Activated T-helper 9 cell treated with anti-CD3 and anti-CD28 coated beads, Interleukin-2, amount 50 U/mL, for 16 hours (primary cell): ENCODE results near the gene PTPN4.

Experiments
- DNase-seq: peaks from one replicate; pipeline ENCODE4 v3.0.0-alpha.2; 2020; ENCODE audit warnings: low read depth

The PTPN4 gene

DNA sequence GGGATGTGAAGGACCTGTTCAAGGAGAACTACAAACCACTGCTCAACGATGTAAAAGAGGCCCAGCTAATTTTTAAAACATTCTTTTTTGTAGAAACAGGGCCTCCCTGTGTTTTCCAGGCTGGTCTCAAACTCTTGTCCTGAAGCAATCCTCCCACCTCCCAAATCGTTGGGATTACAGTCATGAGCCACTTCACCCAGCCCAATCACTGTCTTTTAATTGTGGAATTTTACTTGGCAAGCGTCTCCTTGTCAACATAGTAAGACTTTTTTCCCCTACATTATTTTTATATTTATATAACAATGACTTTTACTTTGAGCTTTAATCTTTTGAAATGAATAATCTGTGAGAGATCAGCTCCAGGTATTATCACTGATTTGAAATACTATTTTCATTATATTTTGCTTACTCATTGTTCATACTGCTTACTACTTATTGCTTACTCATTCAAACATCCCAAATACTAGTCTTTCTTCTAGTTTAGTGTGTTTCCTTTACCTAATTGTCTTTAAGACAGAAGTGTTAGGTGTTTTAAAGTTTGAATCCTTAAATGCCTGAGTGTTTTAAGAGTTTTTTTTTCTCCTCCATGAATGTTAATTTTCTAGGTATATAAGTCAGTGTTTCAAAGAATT lies 48.9 kb downstream of the PTPN4 start:
- DNase-seq, result no peak

DNA sequence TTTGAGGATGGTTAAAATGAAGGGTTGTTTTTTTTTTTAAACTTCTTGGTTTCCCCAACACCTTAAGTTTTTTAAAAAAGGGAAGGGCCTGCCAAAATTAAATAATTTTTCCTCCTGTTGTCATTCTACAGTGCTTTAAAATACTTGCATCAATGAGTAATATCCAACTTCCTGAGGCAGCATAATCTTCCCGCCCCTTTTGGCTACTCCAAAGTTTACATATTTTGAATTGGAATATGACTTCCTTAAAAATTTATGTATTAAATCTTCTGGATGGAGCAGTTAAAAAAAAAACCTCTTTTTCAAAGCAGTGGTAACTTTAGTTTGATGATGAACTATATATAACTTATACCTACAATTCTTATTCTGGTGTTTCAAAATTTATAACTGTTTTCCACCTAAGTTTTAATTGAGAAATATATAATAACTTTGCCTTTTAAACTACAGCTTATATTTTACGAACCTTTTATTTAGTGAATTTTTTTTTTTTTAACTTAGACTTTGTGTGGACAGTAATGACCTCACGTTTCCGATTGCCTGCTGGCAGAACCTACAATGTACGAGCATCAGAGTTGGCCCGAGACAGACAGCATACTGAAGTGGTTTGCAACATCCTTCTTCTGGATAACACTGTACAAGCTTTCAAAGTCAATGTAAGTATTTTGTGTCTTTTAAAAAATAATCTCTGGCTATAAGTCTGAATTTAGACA lies 49.8 kb downstream of the PTPN4 start:
- DNase-seq, result no peak

DNA sequence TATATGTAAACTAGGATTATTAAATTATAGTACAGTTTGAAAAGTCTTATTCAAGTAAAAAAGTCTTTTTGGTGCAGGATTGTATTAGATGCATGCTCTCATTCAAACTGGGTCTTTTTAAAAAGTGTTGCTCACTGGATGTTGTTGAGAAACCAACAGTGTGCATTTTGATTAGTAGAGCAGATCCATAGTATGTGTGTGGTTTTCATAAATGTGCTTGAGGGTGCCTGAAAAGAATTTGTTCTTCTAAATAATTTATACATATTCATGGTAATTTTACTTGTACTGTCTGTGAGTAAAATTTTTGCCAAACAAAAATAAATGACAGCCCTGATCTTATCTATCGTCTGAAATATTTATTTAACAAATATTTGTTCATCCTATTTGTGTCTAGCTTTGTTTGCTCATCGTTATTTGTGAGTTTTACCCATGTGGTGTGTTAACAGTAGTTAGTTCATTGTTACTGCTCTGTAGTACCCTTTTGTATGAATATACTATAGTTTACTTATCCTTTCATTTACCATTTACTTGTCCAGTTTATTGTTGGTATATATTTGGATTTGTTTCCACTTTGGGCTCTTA lies 50.4 kb downstream of the PTPN4 start:
- DNase-seq, result no peak

DNA sequence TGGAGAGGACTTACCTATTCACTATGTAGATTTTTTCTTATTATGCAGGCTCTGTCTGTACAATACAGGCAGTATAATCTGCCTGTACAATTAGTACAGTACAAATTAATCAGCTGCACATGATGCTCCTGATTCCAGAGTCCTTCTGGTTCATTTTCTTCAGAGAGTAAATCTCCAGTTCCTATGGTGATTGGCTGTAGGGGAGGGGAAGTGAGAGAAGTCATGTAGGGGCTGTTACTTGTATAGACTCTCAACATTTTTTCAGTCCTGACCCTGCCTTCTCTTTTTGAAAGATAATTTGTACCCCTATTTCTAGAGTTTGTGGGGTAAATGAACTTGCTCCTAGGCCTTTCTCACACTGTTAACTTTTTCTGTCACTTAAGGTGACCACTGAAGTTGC lies 54.5 kb downstream of the PTPN4 start:
- no peak for DNase-seq

DNA sequence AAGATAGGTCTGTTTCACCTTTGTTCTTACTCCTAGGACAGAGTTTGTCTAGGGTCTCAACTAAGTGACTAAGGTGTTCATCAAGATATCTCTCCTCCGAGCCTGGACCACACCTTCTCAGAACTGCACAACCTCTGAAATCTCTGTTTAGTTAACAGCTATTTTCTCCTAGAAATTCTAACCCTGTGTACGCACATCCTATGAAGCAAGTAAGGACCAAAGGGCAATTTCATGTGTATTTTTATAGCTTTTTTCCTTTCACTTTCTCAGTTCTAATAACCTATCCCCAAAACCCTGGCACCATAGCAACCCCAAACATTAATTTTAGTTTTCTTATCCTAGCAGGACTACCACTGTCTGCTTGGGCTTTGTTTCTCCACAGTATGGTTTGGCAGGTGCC lies 59.1 kb downstream of the PTPN4 start:
- DNase-seq, result no peak

DNA sequence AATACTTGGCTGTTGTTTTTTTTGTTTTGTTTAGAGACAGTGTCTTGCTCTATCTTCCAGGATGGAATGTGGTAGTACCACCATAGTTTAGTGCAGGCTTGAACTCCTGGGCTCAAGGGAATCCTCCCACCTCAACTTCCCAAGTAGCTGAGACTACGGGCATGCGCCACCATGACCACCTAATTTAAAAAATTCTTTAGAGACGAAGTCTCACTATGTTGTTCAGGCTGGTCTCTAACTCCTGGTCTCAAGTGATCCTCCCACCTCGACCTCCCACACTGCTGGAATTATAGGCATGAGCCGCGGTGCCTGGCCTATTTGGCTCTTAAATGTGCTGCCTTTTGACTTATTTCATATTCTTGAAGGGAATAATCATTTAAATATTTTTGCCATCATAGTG lies 60.1 kb downstream of the PTPN4 start:
- DNase-seq, result no peak

DNA sequence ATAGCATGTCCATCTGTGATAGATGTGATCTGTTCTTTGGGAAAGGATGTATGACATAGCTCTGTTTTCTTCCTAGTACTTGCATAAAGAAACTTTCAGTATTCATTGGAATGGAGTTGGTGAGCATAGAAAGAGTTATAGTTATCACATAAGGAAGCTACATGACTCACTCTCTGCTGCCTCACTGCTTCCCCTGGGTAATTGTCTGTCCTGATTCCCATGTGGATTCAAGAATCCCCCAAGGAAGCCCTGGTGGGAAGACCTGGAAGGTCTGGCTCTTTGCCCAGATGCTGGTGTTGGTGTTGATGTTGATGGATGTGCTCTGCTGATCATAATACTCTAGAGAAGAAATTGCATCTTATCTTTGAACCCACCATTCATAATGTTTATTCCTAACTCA lies 60.6 kb downstream of the PTPN4 start:
- no peak for DNase-seq

DNA sequence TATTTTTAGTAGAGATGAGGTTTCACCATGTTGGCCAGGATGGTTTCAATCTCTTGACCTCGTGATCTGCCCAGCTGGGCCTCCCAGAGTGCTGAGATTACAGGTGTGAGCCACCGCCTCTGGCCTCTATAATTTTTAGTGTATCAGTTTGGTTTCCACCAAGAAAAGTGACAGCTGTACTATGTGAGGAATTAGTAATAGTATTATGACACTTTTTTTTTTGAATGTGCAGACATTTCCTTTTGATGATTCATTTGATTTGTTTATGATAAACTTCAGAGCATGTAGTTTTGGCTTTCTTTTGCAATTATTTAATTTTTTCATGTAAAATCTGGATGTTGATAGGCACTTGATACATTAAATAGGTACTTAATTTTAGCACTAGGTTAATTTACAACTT lies 61.5 kb downstream of the PTPN4 start:
- DNase-seq, result no peak

DNA sequence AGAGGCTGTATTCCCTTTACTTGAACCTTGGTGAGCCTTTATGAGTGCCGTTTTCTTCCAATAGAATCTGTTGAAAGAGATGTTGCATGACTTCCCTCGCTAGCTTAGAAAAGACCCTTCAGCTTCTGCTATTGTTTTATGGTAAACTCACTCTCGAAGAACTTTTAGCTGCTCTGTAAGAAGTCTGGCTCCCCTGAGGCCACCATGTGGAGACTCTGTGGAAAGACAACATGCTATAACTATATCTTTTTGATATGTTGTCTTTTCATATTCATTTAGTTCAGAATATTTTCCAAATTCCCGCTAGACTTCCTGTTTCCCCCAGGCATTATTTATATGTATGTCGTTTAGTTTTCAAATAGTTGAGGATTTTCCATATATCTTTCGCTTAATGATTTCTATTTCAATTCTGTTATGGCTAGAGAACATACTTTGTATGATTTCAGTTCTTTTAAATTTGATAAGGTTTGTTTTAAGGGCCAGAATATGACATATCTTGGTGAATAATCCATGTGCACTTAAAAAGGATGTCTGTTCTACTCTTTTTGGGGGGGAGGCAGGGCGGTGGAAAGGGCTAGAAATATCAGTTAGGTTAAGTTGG lies 64.1 kb downstream of the PTPN4 start:
- no peak for DNase-seq

DNA sequence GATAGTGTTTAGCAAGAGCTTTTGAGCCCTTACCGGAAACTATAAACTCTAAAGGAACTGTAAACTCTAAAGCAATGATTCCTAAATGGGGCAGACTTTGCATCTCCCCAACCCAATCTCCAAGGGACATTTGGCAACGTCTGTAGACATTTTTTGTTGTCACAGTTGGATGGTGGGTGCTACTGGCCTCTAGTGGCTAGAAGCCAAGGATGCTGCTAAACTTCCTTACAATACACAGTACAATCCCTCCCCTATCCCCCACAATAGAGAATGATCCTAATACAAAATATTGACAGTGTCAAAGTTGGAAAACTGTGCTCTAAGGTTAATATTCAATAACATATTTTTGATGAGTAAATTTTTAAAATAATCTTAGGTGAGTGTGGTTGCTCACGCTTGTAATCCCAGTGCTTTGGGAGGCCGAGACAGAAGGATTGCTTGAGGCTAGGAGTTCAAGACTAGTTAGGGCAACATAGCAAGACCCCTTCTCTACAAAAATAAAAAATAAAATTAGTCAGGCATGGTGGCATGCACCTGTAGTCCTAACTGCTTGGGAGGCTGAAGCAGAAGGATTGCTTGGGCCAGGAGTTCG lies 66.7 kb downstream of the PTPN4 start:
- no peak for DNase-seq

DNA sequence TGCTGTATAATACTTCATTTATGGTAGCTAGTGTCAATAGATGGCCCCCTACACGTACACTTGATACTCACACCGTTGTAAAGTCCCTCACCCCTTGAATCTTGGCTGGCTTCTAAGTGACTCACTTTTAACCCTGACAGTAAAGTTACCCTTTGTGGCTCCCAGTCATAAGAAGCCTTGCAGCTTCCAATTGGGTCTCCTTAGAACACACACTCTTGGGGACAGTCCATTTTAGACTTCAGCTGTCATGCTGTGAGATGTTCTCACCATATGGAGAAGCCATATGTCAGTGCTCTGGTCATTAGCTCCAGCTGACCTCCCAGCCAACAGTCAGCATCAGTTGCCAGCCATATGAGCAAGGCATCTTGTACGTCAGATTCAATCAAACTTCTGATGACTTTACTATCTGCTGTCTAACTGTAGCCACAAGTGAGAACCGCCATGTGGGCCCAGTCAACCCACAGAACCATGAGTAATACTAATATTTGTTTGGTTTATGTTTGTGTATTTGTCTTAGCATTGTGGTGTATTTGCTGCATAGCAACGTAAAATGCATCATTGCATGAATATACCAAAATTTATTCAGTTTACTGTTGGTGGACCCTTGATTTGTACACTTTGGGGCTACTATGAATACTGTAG lies 68.3 kb downstream of the PTPN4 start:
- no peak for DNase-seq

DNA sequence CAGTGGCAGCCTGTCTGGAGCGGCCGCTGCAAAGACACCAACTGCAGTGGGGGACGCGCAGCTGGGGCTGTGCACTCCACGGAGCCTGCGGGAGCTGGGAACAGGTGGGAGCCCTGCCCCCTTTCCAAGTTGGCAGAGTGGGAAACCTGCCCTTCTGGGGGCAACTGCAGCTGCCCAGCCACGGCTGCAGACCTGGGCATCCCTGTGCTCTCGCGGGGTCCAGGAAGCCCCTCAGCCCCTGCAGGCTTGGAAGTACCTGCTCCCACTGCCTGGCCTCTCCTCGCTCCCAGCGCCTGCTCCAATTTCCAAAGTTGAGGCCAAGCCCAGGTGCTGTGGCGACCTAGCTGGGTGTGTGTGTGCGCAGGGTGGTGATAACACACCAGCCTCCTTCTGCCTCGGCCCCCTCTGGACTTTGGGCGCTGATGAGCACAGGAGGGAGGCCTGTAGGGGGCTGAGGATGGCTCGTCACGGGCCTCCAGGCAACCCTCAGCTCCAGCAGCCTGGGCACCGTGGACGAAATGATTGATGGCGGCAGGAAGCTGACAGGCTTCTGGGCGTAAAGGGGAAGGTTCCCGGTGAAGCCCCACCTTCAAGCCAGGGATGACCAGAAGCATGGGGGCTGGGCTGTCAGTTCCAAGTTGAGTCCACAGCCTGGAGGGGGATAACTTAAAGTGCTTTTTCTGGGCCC lies 76.9 kb downstream of the PTPN4 start:
- no peak for DNase-seq

DNA sequence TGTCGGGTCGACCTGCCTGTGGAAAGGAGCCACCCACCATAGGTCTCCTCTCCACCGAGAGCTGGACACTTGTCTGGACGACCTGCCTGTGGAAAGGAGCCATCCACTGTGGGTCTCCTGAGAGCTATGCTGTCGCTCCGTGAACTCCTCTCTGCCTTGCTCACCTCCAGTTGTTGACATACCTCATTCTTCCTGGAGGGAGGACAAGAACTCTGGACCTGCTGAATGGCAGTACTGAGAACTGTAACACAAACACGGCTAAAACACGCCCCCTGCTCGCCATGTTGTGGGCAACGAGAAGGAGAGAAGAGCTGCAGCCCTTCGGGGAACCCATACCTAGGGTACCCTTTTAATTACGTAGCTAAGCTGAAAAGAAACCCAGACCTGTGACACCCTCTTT lies 77.6 kb downstream of the PTPN4 start:
- DNase-seq, result no peak

DNA sequence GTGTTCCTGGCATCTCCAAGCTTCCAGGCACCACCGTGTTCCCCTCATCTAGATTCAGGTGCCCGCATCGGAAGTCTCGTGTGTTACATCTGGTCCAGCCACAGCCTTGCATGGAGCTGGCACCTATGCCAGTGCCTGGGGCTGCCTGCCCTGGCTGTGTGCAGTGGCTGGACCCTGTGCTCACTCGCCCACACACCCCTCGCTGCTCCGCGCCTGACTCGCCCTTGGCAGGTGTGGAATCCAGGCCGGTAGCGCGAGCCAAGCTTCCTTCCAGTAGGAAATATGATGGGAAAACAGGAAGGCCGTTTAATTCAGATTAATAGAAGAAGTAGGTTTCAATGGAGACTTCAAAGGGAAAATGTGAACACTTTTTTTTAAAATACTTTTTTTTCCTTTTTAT lies 78.0 kb downstream of the PTPN4 start:
- DNase-seq, result no peak

DNA sequence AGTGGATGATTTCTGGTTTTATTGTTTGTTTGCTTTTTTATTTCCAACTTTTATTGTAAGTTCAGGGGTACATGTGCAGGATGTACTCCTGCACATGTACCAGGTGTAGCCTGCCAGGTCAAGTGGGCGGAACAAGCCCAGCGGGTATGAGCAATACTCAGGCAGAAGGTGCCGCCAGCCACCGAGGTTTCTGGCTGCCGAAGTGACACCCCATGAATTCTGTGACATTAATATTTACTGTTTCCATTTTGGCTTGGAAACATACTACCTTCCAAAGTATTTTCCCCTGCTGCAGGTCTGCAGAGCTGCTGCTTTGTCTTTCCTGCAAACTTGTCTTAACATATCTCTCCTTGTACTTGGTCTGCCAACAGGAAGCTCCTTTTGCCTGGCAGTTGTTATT lies 78.5 kb downstream of the PTPN4 start:
- DNase-seq, result no peak

DNA sequence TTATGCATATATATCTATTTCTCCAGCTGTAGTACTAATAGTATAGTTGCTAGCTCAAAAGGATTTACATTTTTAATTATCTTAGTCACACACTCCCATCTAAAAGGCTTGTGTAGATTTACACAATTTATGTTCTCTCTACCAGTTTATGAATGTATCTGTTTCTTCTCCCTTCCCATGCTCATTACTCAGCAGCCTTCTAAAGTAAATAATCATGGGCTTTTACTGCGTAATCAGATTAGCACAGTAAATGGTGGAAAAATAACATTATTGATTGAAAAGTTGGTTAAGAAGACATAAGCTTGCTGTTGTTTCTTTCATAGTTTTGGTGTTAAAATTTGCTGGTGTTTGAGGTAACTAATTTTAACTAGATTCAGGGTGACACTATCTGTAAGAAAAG lies 81.8 kb downstream of the PTPN4 start:
- DNase-seq, result no peak

DNA sequence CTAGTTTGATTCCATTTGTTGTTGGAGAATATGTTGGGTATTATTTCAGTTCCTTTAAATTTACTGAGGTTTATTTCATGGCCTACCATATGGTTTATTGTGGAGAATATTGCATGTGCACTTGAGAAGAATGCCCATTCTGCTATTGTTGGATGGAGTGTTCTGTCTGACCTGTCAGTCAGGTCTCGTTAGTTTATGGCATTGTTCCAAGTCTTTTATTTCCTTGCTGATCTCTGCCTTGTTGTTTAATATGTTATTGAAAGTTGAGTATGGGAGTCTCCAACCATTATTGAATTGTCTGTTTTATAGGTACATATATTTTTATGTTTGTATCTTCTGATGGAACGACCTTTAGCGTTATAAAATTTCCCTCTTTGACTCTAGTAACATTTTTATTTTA lies 86.3 kb downstream of the PTPN4 start:
- no peak for DNase-seq

DNA sequence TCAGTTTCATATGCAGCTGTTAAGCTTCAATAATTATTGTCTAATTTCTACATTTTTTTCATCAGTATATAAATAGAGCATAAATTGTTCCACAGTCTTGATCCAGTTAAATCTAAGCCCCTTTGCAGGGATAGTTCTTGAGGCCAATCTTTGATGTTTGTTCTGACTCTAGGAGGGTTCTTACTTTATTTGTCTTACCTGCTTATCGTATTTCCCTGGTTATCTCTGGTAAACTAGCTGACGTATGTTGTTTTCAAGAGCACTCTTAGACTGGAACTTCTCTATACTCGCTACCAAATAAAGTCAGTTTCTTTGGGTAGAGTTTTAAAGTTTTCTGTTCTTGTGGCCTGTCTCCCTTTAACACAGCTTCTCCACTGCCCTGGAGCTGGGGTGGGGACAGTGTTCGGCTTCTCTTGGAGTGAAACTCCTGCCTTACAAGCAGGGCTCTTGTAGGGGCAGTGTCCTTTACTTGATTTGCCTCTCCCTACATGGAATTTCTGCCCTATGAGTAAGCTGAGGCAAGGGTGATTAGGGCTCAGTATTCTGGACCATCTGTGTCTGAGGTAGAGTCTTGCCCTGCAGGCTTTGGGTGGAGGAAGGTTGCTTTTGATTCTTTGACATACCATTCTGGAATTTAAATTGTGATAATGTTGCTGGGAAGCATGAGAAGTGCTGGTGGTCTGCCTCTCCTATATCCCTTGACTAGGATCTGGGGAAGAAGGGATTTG lies 90.3 kb downstream of the PTPN4 start:
- DNase-seq, result no peak

DNA sequence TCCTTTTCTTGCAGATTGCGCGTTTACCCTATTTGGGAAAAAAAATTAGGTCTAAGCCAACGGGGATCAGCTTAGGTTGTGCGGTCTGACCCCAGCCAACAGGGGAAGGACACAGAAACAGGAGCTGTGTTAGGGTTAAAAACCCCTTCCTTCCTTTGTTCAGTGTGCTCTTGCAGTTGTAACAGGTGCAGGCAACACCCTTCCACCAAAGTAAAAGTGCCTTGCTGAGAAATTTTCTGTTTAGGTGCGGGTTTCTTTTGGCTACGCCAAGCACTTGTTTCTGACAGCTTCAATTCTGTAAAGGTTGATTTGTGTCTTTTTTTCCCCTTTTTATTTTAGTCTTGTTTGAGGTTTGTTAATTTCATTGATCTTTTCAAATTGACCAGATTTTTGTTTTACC lies 92.5 kb downstream of the PTPN4 start:
- no peak for DNase-seq

DNA sequence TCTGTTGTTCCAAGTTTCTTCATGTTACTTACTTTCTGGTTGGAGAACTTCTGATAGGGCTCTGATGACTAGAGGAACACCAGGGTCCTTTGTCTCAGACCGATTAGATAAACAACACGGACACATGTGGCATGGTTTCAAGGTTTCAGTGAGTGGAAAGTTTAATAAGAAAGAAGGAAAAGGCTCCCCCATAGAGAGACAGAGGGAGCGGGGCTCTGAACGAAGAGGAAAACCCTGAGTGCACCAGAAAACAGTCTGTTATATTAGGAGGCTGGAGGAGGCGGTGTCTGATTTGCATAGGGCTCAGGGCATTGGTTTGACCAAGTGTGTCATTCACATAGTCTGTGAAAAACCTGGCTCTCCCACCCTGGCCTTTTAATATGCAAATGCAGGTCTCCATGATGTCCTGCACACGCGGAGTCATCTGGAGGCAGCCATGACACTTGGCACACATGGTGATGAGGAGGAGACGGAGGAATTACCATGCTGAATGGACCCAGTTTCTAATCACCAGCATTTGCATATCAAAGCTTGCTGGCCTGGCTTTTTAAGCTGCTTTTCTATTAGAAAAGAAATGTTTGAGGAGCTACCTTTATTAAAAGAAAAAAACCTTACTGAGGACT lies 94.2 kb downstream of the PTPN4 start:
- DNase-seq, result no peak

DNA sequence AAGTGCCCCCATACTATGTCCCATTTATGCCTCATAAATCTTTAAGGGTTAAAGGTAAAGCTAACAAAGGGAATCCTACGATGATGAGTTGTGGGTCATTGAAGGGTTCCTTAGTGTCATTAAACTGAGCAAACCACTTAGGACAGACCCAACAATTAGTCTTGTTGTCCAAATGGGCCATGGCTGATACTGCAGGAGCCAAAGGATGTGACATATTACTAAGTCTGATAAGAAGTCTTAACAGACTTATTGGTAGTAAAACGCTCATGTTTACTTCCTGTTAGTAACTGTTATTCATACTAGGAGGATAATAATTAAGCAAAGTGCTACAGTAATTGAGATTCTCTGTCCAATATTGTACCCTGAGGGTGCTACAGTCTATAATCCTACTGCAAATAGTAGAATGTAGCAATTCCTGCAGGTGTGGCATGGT lies 96.8 kb downstream of the PTPN4 start:
- DNase-seq, result no peak
